Left lung (tissue), 10 donors: Measurements from ENCODE around the gene ENOX1. TPM values are rescaled to one million over a fixed set of nuclear protein-coding genes. Genes with fewer than 3 reads are reported as not detected.

Source experiments
- ATAC-seq: fragments of 200-7000 bp; cut with Tn5 transposase; one replicate; pipeline ENCODE4 v1.9.1; 2020; ENCODE audit warnings: moderate library complexity
- DNase-seq, 4 donors: peaks; one replicate each; pipeline ENCODE4 v3.0.0-alpha.2; 2013 to 2020
- H3K27ac ChIP-seq, 2 donors: fragments of 200-600 bp; sonication (generic) in 1 of 2; one replicate each; pipeline versions ENCODE4 v1.5.0 to v1.8.0; 2020 to 2021
- H3K27me3 ChIP-seq, 2 donors: fragments of 200-600 bp; sonication (generic) in 1 of 2; one replicate each; pipeline versions ENCODE4 v1.5.0 to v1.8.0; 2020 to 2021
- H3K36me3 ChIP-seq, 2 donors: fragments of 200-600 bp; sonication (generic) in 1 of 2; one replicate each; pipeline versions ENCODE4 v1.5.0 to v1.8.0; 2020 to 2021
- H3K4me1 ChIP-seq, 2 donors: fragments of 200-600 bp; one replicate each; pipeline ENCODE4 v1.8.0; 2021
- H3K4me3 ChIP-seq, 2 donors: fragments of 200-600 bp; sonication (generic) in 1 of 2; one replicate each; pipeline versions ENCODE4 v1.5.0 to v1.8.0; 2020 to 2021; ENCODE audit warnings: mild to moderate bottlenecking in 1 of 2
- H3K9me3 ChIP-seq, 2 donors: fragments of 200-600 bp; sonication (generic) in 1 of 2; one replicate each; pipeline versions ENCODE4 v1.5.0 to v1.8.0; 2020 to 2021
- intact Hi-C, 2 donors: fragments of 100-400 bp; cut with DNase I; formaldehyde crosslinking; loops; one replicate each; pipeline versions ENCODE4 v1.11.2 to v1.14.2; 2022
- polyA plus RNA-seq, 6 donors: library from polyadenylated mRNA; unstranded; fragments of 120-200 nt; gene quantifications; one replicate each; pipeline ENCODE4 v1.2.1, GENCODE V29; 2013; ENCODE audit not compliant: insufficient read length in 6 of 6
- total RNA-seq, 2 donors: library from RNA; stranded (reverse); fragmentation: NEBNext Ultra II Directional; extraction: Animal tissue kit (Norgen Biotek cat#: 25700); gene quantifications; one replicate each; pipeline ENCODE4 v1.2.1, GENCODE V29; 2021
- TF ChIP-seq, protein P1 (sequence below), 2 donors: fragments of 200-600 bp; sonication (generic) in 1 of 2; IDR thresholded peaks; one replicate each; pipeline versions ENCODE4 v1.5.0 to v1.8.0; 2021; ENCODE audit warnings: antibody characterized with exemption in 2 of 2
- donor health status: DM: no; HTN: yes; CAD: no.
- donor health status: DM: no; HTN: no; CAD: no.

The ENOX1 gene
- total and polyA plus RNA-seq, 8 donors, result 1.5 to 9.0 (median 6.8) TPM

DNA sequence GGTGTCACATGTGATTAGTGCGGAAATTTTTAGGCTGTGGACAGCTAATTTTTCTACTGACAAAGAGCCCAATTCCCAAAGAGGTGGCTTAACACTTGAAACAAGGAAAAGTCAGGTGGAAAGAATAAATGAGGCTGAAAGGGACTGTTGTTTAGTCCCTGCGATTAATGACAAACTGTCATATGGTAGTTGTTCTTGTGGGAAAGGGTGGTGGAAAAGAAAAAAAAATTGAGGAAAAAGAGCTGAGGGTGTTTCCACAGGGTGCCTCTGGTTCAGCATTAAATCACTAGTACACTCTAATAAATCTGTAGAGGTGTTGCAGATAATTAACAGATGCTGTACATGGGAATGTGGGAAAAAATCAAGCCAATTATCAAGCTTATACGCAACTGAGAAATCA is 462.6 kb downstream of the ENOX1 start:
- Histone ChIP-seq H3K36me3 (no peaks in the 10 kb centered on the region), H3K9me3 (no peaks in the 10 kb centered on the region), H3K4me1 (no peaks in the 10 kb centered on the region), H3K27ac (no peak overlapping the region), H3K27me3 (no peaks in the 10 kb centered on the region), H3K4me3 (no peak overlapping the region)
- DNase-seq, result no peak
- ATAC-seq, result no peak
- intact Hi-C loops, result no loop called here
- TF ChIP-seq, protein P1, sequence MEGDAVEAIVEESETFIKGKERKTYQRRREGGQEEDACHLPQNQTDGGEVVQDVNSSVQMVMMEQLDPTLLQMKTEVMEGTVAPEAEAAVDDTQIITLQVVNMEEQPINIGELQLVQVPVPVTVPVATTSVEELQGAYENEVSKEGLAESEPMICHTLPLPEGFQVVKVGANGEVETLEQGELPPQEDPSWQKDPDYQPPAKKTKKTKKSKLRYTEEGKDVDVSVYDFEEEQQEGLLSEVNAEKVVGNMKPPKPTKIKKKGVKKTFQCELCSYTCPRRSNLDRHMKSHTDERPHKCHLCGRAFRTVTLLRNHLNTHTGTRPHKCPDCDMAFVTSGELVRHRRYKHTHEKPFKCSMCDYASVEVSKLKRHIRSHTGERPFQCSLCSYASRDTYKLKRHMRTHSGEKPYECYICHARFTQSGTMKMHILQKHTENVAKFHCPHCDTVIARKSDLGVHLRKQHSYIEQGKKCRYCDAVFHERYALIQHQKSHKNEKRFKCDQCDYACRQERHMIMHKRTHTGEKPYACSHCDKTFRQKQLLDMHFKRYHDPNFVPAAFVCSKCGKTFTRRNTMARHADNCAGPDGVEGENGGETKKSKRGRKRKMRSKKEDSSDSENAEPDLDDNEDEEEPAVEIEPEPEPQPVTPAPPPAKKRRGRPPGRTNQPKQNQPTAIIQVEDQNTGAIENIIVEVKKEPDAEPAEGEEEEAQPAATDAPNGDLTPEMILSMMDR (IDR thresholded peaks at IDR 0.05), result no peak

DNA sequence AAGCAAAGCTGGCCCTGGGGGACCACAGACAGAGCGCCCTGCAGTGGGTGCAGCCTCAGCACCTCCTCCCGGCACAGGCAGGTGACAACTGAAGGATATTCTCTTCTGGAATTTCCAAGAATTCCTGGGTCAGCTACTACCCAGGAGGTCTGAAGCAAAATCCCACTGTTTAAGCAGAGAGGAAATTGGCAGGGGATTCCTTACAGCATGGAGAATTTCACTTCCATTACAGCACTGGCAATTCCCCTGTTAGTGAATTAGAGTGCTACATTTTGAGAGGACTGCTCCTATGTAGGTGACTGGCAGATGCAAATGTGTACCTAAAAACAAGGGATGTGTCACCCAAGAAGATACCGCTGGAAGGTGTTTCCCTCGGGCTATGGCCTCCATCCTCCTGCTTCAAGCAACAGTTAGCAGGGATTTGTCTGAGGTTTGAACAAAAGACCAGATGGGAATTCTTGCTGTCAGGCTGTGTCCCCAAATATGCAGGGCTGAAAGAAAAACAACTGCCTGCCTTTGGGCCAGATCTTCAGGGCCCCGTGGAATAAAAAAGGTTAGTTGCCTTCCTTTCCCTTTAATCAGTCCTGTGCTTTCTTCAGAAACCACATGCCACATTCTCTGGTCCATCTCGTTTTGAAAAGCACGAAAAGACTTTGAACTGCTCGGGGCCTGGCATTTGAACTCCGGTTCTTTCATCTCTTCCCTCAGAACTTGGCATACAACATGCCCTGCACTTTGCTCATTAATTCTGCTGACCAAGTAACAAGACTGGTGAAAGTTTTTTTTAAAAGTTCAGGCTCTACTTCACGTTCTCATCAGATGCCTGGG is 466.9 kb downstream of the ENOX1 start:
- Histone ChIP-seq H3K36me3 (no peaks in the 10 kb centered on the region), H3K9me3 (no peaks in the 10 kb centered on the region), H3K27me3 (no peaks in the 10 kb centered on the region), H3K4me1 (peaks cover 0 to 5% of the 10 kb centered on the region in 2 donors), H3K27ac (no peak overlapping the region), H3K4me3 (no peak overlapping the region)
- no peak for DNase-seq
- ATAC-seq, result no peak
- intact Hi-C loops, result no loop called here
- TF ChIP-seq, protein P1 (IDR thresholded peaks at IDR 0.05), result no peak

DNA sequence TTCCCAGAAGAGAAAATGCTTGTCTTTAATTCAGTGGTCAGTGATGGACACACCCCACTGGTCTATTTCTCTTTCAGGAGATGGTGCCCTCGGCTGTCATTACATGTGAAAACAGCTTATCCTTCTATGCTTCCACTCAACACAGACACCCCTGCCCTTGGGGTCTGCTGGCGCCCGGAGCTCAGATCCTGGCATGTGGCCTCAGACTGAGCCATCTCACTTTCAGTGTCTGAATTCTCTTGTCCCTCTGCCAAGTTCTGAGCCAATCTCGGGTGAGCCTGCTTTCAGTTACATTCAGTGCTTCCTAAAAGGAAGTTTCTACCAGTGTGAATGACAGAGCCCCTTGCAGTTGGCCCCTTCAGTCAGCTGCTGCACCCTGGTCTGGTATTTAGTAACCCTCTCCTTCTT is 469.8 kb downstream of the ENOX1 start:
- Histone ChIP-seq H3K27ac (no peak overlapping the region), H3K9me3 (no peaks in the 10 kb centered on the region), H3K36me3 (no peaks in the 10 kb centered on the region), H3K4me1 (peaks cover 0 to 5% of the 10 kb centered on the region in 2 donors), H3K4me3 (no peak overlapping the region), H3K27me3 (no peaks in the 10 kb centered on the region)
- DNase-seq (peak in 1 of 4 donors; percentile 46), ATAC-seq (no peak)
- TF ChIP-seq, protein P1 (IDR thresholded peaks at IDR 0.05), result no peak
- intact Hi-C loops, result no loop called here

DNA sequence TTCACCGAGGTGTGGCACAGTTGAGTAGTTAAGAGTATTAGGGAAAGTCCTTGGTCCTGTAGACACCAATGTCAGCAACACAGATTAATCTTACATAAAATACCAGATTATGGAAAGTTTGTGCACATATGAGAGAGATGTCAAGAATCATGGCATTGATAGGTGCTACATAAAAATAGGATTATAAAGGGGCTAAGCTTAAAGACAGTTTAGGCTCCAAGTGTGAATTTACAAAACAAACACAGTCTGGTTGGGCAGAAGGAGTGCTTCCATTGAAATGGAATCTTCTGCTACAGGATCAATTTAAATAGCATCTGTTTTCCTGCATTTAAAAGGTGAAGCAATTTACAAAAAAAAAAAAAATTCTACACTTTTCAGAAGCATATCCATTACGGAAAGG is 470.5 kb downstream of the ENOX1 start:
- TF ChIP-seq, protein P1 (IDR thresholded peaks at IDR 0.05), result no peak
- no peaks in the 10 kb centered on the region for H3K9me3 ChIP-seq
- no peak for DNase-seq
- no peaks in the 10 kb centered on the region for H3K36me3 ChIP-seq
- no peak overlapping the region for H3K27ac ChIP-seq
- H3K4me3 ChIP-seq, result no peak overlapping the region
- H3K4me1 ChIP-seq, result peaks cover 0 to 5% of the 10 kb centered on the region in 2 donors
- intact Hi-C loops, result no loop called here
- no peaks in the 10 kb centered on the region for H3K27me3 ChIP-seq
- ATAC-seq, result no peak

DNA sequence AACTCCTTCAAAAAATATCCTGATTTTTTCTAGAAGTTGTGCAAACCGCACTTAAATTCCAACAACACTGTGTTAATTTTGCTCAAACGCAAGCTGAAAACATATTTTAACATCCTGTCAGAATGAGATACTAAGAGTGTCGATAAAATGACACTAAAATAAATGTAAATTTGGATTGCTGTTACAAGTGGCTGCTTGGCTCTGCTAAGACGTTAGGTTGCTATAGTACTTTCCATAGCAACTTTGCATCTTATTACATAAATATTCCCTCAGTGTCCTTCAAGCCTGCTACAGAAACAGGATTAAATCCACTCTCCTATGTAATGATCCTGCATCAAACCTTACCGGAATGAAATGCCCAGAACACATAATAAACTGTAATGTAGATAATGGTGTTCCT is 471.2 kb downstream of the ENOX1 start:
- Histone ChIP-seq H3K27ac (no peak overlapping the region), H3K27me3 (no peaks in the 10 kb centered on the region), H3K4me3 (no peak overlapping the region), H3K36me3 (no peaks in the 10 kb centered on the region), H3K9me3 (no peaks in the 10 kb centered on the region), H3K4me1 (peaks cover 0 to 5% of the 10 kb centered on the region in 2 donors)
- intact Hi-C loops, result no loop called here
- TF ChIP-seq, protein P1 (IDR thresholded peaks at IDR 0.05), result no peak
- ATAC-seq (no peak), DNase-seq (no peak)
